T-helper 9 cell (primary cell): ENCODE data around the gene RHD.
A peak's percentile ranks its signal among the peaks of the same experiment; 100 is the strongest.
"Not testable (repeated sequence)": the region's sequence is repeated elsewhere in the genome, so short reads cannot be mapped to it uniquely, and the experiment has no call there.

Experiments
- DNase-seq: peaks from one replicate; pipeline ENCODE4 v3.0.0-alpha.2; 2020
- total RNA-seq, 2 donors: gene quantifications; one replicate each; lab custom pipeline; 2026; lab: John Stamatoyannopoulos, UW

RHD gene
- total RNA-seq, result 0.07 to 0.48 reads per million in 2 donors

- not testable (repeated sequence) for DNase-seq
These were observed at the start of gene RHD for GRCh38 chr1:25272238-25272637. TSS of gene RHD (plus strand) at chr1:25272509. CDS start at chr1:25272548, 39 bp downstream.

GRCh38 chr1:25222606-25223005 is 49.7 kb upstream of the RHD start:
- no peak for DNase-seq

DNA sequence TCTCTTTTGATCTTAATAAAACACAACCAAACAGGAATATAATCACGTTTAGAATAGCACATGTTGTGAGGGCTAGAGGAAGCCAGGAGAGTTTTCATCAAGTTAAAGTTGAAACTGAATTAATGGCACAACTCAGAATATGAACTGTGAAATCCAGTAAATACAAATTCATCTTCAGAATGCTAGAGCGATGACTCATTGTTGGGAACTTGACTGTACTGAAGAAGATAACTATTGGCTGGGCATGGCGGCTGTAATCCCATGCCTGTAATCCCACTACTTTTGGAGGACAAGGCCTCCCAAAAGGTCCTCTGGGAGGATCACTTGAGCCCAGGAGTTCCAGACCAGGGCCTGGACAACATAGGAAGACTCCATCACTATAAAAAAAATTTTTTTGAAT is 48.8 kb upstream of the RHD start:
- DNase-seq, result no peak

GRCh38 chr1:25232027-25232865 is 40.1 kb upstream of the RHD start, which contains the start of gene SYF2:
TSS of gene SYF2 (minus strand) at chr1:25232502. CDS start at chr1:25232467, 35 bp downstream.
- peak; percentile 76 for DNase-seq

DNA sequence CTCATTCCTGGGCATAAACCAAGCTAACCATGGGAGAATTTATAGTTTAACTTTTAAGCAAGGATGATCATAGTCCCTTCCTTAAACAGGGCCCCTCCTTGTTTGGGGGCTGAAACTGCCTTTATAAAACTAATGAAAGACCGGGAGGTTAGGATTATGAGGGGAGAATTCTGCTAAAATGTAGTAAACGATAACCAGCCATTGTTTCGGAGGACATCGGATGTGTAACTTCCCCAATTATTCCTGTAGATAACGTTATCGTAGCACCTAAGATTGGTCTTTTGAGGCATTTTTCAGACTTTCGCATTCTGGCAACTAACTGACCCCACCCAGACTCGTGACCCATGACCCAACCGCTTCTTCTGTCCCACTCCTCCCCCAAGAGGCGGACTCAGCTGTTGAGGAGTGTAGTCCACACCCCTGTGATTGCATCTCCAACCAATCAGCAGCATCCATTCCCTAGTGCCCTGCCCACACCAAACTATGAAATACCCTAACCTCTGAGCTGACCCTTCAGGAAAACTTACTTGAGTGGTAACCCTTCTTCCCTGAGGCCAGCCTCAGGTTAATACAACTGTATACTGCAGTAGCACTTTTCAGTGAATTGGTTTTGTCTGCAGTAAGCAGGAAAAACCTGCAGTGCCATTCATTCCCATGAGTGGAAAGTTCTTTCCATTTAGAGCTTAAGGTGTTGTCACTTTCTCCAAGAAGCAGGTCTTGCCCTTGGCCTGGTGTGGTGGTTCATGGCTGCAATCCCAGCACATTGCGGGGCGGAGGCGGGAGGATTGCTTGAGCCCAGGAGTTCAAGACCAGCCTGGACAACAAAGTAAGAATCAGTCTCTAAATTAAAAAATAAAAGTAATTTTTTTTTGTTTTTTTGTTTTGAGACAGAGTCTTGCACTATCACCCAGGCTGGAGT is 39.2 kb upstream of the RHD start:
- DNase-seq, result no peak

DNA sequence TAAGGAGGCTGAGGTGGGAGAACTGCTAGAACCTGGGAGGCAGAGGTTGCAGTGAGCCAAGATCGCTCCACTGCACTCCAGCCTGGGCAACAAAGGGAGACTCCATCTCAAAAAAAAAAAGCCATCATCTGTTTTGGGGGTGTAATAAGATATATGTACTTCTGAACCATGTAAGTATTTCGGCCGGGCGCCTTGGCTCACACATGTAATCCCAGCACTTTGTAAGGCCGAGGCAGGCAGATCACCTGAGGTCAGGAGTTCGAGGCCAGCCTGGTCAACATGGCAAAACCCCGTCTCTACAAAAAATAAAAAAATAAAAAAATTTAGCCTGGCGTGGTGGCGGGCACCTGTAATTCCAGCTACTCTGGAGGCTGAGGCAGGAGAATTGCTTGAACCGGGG is 36.9 kb upstream of the RHD start:
- not testable (repeated sequence) for DNase-seq

- not testable (repeated sequence) for DNase-seq
These were observed 36.0 kb upstream of the RHD start for GRCh38 chr1:25236261-25236660.

- no peak for DNase-seq
These were observed 34.3 kb upstream of the RHD start for GRCh38 chr1:25238046-25238445.

GRCh38 chr1:25239681-25240541 is 32.4 kb upstream of the RHD start:
- DNase-seq, result peak; percentile 74

- no peak for DNase-seq
These were observed 28.4 kb upstream of the RHD start for GRCh38 chr1:25243907-25244306.

- DNase-seq, result no peak
These were observed 26.9 kb upstream of the RHD start for GRCh38 chr1:25245393-25245792.

DNA sequence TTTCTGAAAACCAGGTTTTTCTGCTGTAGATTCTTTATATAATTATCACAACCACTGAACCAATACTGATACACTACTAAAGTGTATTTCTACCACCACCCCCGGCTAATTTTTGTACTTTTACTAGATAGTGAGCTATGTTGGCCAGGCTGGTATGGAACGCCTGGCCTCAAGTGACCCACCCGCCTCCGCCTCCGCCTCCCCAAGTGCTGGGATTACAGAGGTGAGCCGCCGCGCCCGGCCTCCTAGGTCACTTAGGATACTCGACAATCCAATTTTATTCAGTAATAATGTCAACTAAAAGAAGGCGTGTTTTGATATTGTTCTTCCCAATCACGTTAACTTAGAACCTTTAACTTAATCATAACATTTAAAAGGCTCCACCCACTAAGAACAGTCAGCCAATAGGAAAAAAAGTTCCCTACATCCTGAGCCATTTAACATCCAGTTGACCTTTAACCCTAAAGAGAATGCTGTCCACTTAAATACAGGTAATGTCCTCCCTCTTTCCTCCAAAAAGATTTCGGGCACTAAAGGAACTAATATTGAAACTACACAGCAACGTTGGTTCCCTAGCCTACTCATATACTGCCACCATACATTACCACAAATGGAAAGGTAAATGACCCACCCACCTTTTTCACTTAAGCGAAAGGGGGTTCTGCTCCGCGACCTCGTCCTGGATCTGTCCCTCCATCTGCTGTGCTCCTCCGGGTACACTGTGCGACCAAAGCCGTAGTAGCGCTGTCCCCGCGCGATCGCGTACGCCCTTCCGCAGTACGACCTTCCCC is 26.3 kb upstream of the RHD start:
- DNase-seq, result no peak

- DNase-seq, result peak; percentile 22
These were observed 25.7 kb upstream of the RHD start for GRCh38 chr1:25246600-25247023.

DNA sequence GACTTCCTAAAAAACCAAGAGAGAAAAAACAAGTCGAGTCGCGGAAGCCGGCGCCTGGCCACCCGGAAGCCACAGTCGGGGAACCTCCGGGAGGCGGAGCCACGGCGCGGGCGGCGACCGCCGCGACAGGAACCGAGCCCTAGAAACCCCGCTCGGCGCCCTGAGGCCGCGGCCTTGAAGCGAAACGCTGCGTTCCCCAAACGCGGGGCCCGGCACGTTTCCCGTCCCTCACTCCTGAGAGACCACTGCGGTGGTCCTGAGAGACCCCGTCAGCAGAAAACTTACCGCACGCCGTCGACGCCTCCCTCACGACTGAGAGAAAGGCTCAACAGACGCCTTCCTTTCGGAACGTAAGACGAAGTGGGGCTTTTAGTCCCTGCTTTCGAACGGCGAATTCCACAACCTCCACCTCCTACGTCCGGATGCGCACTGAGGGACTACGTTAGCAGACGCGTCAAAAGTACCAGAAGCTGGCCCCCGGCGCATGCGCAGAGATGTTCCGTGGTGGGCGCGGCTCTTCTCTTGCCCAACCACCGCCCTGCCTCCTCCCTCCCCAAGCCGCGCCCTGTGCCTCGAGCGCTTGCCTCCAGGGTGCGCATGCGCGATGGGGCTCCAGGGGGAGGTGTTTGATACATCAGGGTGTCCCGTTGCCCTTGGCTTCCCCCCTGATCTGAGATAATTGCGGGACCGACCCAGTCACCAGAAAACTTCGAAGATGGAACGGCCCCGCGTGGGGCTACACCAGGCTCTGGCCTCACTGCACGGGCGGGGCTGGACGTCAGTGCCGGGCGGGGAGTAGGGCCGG is 25.1 kb upstream of the RHD start, which contains the start of gene RSRP1:
Gene RSRP1, minus strand, starts transcription at position 431 of the 805 bp plus-strand sequence. CDS start 491 bp downstream, outside the sequence.
- peak; percentile 100 for DNase-seq

DNA sequence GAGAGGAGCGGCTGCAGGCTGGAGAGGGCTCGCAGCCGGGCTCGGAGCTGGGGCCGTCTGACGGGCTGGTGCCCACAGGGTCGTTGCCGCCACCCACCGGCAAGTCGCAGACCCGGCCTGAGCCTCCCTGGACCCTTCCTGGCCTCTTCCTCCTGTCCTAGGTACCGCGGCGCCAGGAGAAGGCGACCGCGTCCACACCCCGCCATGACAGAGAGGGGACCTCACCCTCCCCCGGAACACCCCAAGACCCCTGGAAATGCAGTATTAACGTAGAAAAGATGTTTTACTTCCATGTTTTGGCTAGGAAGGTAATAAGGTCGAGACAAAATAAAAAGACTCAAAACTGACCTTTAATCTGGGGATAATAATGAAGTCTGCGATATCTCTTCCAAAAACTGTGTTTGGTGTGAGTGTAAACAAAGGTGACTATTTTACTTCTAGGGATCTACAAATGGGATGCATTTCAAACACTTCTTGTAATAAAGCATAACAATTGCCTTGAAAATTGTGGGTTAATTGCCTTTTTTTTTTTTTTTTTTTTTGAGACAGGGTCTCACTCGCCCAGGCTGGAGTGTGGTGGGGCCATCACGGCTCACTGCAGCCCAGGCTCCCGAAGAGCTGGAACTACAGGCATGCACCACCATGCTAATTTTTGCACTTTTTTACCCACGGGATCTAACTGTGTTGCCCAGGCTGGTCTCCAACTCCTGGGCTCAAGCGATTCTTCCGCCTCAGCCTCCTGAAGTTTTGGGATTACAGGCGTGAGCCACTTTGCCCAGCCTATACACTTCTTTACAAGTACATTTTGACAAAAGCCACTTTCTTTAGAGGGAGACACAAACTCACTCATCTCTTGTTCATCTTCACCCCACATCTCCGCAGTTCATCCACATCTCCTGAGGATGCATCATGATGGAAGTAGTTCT is 24.2 kb upstream of the RHD start:
- no peak for DNase-seq

DNA sequence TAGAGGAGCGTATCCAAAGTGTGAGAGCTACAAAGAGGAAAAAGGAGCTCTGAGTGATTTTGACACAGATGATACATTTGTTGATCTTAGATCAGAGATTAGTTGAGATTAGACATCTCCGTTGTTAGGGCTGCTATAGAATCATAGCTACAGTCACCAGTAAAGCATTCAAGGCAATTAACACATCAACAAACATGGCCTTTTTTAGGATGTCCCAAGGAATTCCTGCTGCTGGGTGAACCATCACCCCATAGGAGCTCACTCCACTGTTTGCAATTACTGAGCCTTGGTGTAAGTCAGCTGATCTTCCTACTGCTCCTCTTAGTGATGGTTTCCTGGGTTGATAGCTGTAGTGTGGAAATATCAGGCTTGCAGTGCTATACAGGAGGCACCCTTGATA is 18.4 kb upstream of the RHD start:
- no peak for DNase-seq

DNA sequence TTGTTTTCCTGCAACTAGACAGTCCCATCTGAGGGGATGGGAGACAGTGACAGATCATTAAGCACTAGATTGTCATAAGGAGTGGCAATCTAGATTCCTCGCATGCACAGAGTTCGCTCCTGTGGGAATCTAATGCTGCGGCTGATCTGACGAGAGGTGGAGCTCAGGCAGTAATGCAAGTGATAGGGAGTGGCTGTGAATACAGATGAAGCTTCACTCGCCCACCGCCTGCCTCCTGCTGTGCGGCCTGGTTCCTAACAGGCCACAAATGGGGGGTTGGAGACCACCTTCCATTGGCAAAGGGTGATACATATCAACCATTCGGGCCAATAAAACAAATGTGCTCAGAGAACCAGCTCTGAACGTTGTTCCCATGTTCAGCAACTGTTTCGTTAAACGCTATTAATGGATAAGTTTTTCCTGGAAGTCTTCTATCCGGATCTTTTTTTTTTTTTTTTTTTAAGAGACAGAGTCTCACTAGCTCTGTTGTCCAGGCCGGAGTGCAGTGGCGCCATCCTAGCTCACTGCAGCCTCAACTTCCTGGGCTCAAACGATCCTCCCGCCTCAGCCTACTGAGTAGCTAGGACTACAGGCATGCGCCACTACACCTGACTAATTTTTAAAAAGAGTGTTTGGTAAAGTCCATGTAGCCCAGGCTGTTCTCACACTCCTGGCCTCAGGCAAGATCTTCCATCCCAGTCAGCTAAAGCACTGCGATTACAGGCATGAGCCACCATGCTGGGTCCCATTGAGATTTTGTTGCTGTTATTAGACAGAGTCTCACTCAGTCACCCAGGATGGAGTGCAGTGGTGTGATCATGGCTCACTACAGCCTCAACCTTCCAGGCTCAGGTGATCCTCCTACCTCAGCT is 16.4 kb upstream of the RHD start:
- no peak for DNase-seq

GRCh38 chr1:25256578-25256965 is 15.7 kb upstream of the RHD start:
- DNase-seq, result no peak
